ENCODE data around the gene SAMD3.
"Not testable (repeated sequence)": the region's sequence is repeated elsewhere in the genome, so short reads cannot be mapped to it uniquely, and the experiment has no call there.

The SAMD3 gene

GRCh38 chr6:130211691-130212090 is 11.1 kb downstream of the SAMD3 start:
- DNase-seq (ENCODE audit: low read depth in 2 of 2): no peak

- no peak for DNase-seq (ENCODE audit: low read depth in 2 of 2)
Measured at GRCh38 chr6:130207979-130208649, 14.6 kb downstream of the SAMD3 start.

- no peak for DNase-seq (ENCODE audit: low read depth in 2 of 2)
Measured at GRCh38 chr6:130206479-130206878, 16.3 kb downstream of the SAMD3 start.

DNA sequence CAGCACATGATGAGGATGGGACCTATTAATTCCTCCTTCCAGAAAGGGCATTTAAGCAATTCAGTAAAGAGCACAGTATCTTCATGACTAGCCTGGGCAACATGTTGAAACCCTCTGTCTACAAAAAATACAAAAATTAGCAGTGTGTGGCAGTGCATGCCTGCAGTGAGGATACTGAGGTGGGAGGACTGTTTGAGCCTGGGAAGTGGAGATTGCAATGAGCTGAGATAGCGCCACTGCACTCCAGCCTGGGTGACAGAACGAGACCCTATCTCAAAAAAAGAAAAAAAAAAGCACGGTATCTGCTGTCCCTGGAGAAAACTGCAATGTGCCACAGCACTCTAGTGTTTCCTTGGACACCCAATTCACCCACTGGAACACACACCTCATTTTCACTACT is 18.4 kb downstream of the SAMD3 start:
- no peak for DNase-seq (ENCODE audit: low read depth in 2 of 2)

DNA sequence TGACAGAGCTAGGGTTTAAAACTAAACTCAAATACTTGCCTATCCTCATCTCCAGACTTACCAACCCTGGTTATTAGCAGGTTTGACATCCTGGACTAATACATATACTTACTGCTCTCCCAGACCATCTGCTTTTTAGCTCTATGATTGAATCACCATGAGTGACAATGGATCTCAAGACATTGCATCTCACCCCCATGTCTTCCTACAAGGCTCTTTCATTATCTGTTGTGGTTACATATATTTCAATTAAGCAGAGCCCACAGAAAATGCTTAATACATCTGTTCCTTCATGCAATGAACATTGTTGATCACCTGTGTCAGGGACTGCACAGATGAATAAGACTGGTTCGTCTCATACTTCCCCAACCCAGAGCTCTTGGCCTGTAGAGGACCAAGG is 19.4 kb downstream of the SAMD3 start:
- DNase-seq (ENCODE audit: low read depth in 2 of 2): no peak

GRCh38 chr6:130202782-130203181 is 20.0 kb downstream of the SAMD3 start:
- DNase-seq (ENCODE audit: low read depth in 2 of 2): peak in 1 of 2 donors; percentile 25

DNA sequence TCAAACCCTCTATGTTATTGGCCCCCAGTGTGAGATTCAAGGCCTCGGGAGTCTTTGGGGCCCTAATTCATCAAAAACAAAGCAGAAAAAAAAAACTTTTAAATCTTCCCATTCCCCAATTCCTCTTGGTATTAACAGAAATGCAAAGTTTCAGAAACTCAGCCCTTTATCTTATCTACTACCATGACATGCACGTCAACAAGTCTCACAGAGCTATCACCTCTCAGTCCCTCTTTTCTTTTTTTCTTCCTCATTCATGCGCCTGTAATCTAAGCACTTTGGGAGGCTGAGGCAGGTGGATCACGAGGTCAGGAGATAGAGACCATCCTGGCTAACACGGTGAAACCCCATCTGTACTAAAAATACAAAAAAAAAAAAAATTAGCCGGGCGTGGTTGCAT is 22.7 kb downstream of the SAMD3 start:
- DNase-seq (ENCODE audit: low read depth in 2 of 2): no peak

- no peak for DNase-seq (ENCODE audit: low read depth in 2 of 2)
Measured at GRCh38 chr6:130198483-130199035, 24.2 kb downstream of the SAMD3 start.

DNA sequence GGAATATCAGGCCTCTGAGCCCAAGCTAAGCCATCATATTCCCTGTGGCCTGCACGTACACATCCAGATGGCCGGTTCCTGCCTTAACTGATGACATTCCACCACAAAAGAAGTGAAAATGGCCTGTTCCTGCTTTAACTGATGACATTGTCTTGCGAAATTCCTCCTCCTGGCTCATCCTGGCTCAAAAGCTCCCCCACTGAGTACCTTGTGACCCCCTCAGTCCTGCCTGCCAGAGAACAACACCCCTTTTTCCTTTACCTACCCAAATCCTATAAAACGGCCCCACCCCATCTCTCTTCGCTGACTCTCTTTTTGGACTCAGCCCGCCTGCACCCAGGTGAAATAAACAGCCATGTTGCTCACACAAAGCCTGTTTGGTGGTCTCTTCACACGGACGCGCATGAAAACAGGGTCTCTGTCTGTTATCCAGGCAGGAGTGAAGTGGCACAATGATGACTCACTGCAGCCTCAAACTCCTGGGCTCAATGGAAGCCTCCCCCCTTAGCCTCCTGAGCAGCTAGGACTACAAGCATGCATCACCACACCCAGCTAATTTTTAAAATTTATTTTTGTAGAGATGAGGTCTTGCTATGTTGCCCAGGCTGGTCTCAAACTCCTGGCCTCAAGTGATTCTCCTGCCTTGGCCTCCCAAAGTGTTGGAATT is 24.8 kb downstream of the SAMD3 start:
- not testable (repeated sequence) for DNase-seq (ENCODE audit: low read depth in 2 of 2)

DNA sequence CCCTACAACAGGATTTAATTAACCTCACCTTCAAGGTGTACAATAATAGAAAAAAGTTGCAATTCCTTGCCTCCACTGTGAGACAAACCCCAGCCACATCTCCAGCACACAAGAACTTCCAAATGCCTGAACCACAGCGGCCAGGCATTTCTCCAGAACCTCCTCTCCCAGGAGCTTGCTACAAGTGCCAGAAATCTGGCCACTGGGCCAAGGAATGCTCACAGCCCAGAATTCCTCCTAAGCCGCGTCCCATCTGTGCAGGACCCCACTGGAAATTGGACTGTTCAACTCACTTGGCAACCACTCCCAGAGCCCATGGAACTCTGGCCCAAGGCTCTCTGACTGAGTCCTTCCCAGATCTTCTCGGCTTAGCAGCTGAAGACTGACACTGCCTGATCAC is 28.3 kb downstream of the SAMD3 start:
- DNase-seq (ENCODE audit: low read depth in 2 of 2): not testable (repeated sequence)

DNA sequence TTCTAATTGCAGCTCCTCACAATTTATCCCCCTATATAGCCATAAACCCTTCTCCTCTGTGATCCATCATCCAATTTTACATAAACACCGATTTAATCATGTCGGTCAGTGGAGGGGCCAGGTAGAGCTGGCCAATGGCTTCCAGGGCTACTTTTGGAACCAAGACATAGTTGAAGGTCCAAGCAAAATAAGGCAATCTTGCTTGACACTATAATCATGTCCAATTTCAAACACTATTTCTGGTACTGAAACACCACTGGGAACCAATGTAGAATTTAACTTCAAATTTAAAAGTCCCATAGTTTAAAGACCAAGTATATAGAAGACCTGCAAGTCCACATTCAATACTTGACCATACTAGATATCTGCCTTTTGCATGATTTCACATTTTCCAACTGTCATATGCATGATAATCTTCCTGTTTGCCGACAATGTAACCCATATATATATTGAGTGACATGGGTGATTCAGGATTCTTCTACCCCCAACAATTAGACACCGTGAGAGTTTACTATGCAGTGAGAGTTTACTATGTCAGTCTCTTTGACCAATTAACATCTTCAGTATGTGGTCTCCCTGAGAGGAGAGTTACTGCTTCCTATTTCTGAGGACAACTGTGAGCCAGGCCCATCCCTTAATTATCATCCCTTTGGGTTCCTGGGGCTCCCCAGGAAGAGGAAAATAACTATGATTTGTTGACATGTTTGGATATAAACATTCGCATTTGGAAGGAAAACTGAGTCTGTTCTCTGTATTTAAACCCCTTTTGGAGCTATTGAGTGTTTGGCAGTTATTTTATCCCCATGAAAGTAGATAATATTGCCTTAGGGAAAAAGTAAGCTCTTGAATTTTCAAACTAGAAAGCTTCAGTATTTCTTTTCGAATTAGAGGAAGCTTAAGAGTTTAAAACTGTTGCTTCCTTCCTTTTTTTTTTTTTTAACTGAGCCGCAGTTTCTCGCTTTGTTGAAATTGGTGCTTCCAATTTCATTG is 31.8 kb downstream of the SAMD3 start:
- DNase-seq (ENCODE audit: low read depth in 2 of 2): no peak

GRCh38 chr6:130189531-130190397 is 33.0 kb downstream of the SAMD3 start:
- DNase-seq (ENCODE audit: low read depth in 2 of 2): no peak

GRCh38 chr6:130188207-130188899 is 34.4 kb downstream of the SAMD3 start:
- no peak for DNase-seq (ENCODE audit: low read depth in 2 of 2)

GRCh38 chr6:130187335-130188206 is 35.2 kb downstream of the SAMD3 start:
- no peak for DNase-seq (ENCODE audit: low read depth in 2 of 2)

DNA sequence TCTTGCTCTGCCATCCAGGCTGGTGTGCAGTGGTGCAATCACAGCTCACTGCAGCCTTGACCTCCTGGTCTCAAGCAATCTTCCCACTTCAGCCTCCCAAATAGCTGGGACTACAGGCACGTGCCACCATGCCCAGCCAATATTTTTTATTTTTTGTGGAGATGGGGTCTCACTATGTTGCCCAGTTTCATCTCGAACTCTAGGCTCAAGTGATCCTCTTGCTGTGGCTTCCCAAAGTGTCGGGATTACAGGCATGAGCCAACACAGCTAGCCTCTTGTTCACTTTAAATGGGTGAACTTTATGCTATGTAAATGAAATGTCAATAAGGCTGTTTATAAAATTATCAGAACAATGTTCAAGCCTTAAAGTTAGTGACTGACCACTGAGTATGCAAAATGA is 37.1 kb downstream of the SAMD3 start:
- DNase-seq (ENCODE audit: low read depth in 2 of 2): no peak

GRCh38 chr6:130183271-130184222 is 39.2 kb downstream of the SAMD3 start:
- DNase-seq (ENCODE audit: low read depth in 2 of 2): no peak

- no peak for DNase-seq (ENCODE audit: low read depth in 2 of 2)
Measured at GRCh38 chr6:130182466-130182865, 40.3 kb downstream of the SAMD3 start.

GRCh38 chr6:130178692-130179091 is 44.1 kb downstream of the SAMD3 start:
- no peak for DNase-seq (ENCODE audit: low read depth in 2 of 2)
